GM06990 (cell line): Measurements from ENCODE around the gene ROCK1.

Source experiments
- DNase-seq: peaks from one replicate; pipeline ENCODE4 v3.0.0-alpha.2; 2011; ENCODE audit not compliant: insufficient read length; ENCODE audit errors: extremely low read depth
- H3K27me3 ChIP-seq: replicated peaks from 2 replicates; pipeline ENCODE4 v1.6.0; 2011; ENCODE audit warnings: low read length; ENCODE audit not compliant: control insufficient read depth, insufficient read depth
- H3K36me3 ChIP-seq: 2 replicates; pipeline ENCODE4 v1.5.1; 2011; ENCODE audit warnings: low read length; ENCODE audit not compliant: control insufficient read depth, insufficient read depth
- H3K4me3 ChIP-seq: replicated peaks from 2 replicates; pipeline ENCODE4 v1.5.1; 2011; ENCODE audit warnings: low read depth, mild to moderate bottlenecking, control low read depth, low read length
- CTCF ChIP-seq: IDR thresholded peaks from 2 replicates; pipeline ENCODE4 v1.5.1; 2011; ENCODE audit warnings: low read length, control low read depth, mild to moderate bottlenecking, inconsistent platforms; ENCODE audit not compliant: insufficient read depth, poor library complexity, severe bottlenecking

ROCK1 gene

GRCh38 chr18:21071071-21071470 lies 40.5 kb downstream of the ROCK1 start:
- DNase-seq = no peak
- Histone ChIP-seq H3K36me3 (no peaks in the 10 kb centered on the region), H3K4me3 (no peak overlapping the region), H3K27me3 (no peaks in the 10 kb centered on the region)
- TF ChIP-seq CTCF = no peak

- no peaks in the 10 kb centered on the region for H3K36me3 ChIP-seq
- no peak for DNase-seq
- no peak for TF ChIP-seq CTCF
- no peak overlapping the region for H3K4me3 ChIP-seq
- H3K27me3 ChIP-seq = no peaks in the 10 kb centered on the region
These were observed 42.1 kb downstream of the ROCK1 start for GRCh38 chr18:21069468-21069867.

DNA sequence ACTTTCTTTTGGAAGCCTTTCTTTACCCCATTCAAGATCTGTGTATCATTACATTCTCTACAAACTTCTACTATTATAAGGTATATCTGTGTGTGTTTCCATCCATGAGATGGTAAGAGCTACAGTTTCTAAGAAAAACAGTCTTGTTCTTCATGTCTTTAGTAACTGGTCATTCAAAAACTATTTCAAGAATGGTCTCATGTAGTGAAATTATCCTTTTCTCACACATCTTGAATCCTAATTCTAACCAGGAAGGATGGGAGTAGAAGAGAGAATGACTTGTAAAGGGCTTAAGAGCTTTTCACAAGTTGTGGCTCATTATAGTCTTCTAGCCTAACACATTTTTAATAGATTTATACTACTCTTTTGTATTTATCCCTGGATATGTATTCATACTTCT lies 47.3 kb downstream of the ROCK1 start:
- no peak for TF ChIP-seq CTCF
- Histone ChIP-seq H3K36me3 (no peaks in the 10 kb centered on the region), H3K4me3 (no peak overlapping the region), H3K27me3 (no peaks in the 10 kb centered on the region)
- no peak for DNase-seq

GRCh38 chr18:21063011-21063410 lies 48.6 kb downstream of the ROCK1 start:
- H3K4me3 ChIP-seq = no peak overlapping the region
- H3K36me3 ChIP-seq = no peaks in the 10 kb centered on the region
- no peak for TF ChIP-seq CTCF
- H3K27me3 ChIP-seq = no peaks in the 10 kb centered on the region
- DNase-seq = no peak

DNA sequence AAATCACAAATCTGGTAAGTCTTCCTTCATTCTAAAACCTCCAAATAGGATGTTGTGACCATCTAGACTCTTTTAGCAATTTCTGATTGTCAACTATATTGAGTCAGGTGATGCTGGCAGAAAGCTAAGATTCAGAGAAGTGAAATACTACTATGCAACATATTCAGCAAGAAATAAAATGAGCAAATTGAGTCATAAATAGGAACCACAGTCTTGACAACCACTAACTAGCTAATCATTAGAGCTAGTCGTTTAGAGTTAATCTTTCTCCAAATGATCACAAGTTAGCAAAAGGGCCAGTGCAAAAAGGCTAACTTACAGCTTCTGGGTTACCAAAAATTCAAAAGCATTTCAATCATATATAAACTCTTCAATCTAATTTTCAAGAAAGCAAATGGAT lies 54.5 kb downstream of the ROCK1 start:
- Histone ChIP-seq H3K36me3 (no peaks in the 10 kb centered on the region), H3K27me3 (no peaks in the 10 kb centered on the region), H3K4me3 (no peak overlapping the region)
- DNase-seq = no peak
- TF ChIP-seq CTCF = no peak

- TF ChIP-seq CTCF = no peak
- no peaks in the 10 kb centered on the region for H3K36me3 ChIP-seq
- no peaks in the 10 kb centered on the region for H3K27me3 ChIP-seq
- DNase-seq = no peak
- H3K4me3 ChIP-seq = no peak overlapping the region
These were observed 55.1 kb downstream of the ROCK1 start for GRCh38 chr18:21056545-21056944.
